B cell (primary cell): Measurements from ENCODE around the gene GPR180.

Experiments used
- CTCF ChIP-seq: fragments of 200-600 bp; IDR thresholded peaks from one replicate; pipeline ENCODE4 v1.8.0; 2022; ENCODE audit warnings: antibody characterized with exemption, mild to moderate bottlenecking
- EZH2 ChIP-seq: IDR thresholded peaks from 2 replicates; pipeline ENCODE4 v1.6.1; 2012; ENCODE audit warnings: borderline replicate concordance, low read depth, mild to moderate bottlenecking, moderate library complexity, low read length; ENCODE audit not compliant: insufficient read depth, poor library complexity, severe bottlenecking

GRCh38 chr13:94590744-94591143 is 10.9 kb upstream of the GPR180 start:
- TF ChIP-seq CTCF (no peak), EZH2 (no peak)
